GM12878 (cell line): ENCODE data around the gene TARP.

Experiments used
- EZH2 ChIP-seq: IDR thresholded peaks from 2 replicates; pipeline ENCODE4 v1.6.1; 2012; ENCODE audit warnings: low read depth, mild to moderate bottlenecking, control low read depth, inconsistent platforms, low read length, borderline replicate concordance; ENCODE audit not compliant: control insufficient read depth
- ZBTB11 ChIP-seq: fragments of 450-650 bp; formaldehyde crosslinking; IDR thresholded peaks from 2 replicates; pipeline ENCODE4 v1.5.0; 2022; ENCODE audit warnings: mild to moderate bottlenecking, missing genetic modification characterization

GRCh38 chr7:38292442-38292841 lies 19.0 kb upstream of the TARP start:
- TF ChIP-seq ZBTB11 (CRISPR knock-in tag) (no peak), EZH2 (no peak)
